ENCODE data around the gene GM2A.
A peak's percentile ranks its signal among the peaks of the same experiment; 100 is the strongest.
"Not testable (repeated sequence)": the region's sequence is repeated elsewhere in the genome, so short reads cannot be mapped to it uniquely, and the experiment has no call there.

The GM2A gene

DNA sequence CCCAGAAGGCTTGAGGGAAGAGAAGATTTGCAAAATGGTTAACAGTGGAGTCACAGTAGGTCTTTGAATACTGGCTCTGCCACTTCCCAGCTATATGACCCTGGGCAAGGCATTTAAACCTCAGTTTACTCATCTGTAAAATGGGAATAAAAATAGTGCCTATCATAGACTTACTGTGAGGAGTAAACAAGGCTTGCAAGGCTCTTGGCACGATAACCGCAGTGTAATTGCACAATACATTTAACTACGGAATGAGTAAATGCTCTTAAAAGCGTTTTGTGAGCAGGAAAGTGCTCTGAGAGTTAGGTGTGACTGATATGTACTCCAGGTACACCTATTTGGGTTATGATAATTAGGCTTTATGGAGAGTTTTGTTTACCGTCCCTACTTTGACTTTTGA is 42.2 kb downstream of the GM2A start:
- no peak for DNase-seq

DNA sequence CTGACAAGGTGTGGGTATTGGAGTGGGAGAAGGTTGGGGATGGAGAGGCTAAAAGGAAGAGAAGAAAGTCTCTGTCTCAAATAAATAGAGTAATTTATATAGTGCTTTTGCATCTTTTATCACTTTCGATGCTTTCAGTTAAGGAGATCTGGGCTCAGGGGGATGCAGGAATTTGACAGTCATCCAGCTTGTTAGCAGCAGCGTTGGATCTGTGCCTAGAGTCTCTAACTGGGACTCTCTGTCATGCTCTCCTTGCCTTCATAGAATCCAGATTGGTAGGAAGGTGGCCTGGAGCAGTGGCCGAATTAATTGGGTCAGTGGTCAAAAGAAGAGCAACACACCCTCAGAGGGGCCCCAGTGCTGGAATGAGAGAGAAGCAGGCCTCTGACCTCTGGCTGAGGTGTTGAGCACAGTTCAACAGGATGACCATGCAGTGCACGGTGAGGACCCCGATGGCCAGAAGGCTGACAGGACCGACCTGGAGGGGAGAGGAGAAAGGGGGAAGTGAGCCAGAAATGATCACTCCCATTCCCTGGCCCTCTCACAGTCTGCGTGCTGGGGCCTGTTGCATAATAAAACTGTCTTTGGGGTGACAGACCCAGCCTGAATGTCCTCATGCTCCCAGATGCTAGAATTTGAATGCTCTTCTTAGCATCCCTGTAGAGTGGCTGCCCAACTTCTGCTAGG is 42.9 kb downstream of the GM2A start:
- DNase-seq, result no peak

DNA sequence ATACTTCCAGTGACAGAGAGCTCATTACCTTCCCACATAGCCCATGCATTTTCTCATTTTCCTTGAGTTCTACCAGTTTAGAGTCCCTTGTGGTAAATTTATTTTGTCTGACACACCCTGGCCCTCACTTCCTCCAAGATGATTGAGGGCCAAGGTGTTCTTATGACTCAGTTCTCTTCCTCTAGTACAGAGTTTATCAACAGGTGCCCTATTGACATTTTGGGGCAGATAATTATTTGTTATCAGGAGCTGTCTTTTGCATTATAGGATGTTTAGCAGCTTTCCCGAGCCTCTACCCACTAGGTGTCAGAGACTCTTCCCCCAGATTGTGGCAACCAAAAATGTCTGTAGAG is 43.5 kb downstream of the GM2A start:
- no peak for DNase-seq

DNA sequence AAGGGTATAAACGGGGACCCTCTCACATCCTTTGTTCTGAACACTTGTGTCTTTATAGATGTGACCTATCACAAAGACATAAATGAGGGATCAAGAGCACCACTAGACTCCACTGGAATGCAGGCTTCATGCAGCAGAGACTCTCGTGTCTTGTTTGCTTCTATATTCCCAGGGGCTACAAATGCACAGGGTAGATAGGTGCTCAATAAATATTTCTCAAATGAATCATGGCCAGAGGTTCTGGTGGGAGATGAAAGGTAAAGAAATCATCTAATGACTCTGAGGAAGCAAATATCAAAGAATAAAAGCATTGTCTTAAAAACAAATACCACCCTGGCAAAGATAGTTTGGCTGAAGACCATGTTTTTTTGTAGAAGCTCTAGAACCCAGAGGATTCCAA is 44.0 kb downstream of the GM2A start:
- no peak for DNase-seq

DNA sequence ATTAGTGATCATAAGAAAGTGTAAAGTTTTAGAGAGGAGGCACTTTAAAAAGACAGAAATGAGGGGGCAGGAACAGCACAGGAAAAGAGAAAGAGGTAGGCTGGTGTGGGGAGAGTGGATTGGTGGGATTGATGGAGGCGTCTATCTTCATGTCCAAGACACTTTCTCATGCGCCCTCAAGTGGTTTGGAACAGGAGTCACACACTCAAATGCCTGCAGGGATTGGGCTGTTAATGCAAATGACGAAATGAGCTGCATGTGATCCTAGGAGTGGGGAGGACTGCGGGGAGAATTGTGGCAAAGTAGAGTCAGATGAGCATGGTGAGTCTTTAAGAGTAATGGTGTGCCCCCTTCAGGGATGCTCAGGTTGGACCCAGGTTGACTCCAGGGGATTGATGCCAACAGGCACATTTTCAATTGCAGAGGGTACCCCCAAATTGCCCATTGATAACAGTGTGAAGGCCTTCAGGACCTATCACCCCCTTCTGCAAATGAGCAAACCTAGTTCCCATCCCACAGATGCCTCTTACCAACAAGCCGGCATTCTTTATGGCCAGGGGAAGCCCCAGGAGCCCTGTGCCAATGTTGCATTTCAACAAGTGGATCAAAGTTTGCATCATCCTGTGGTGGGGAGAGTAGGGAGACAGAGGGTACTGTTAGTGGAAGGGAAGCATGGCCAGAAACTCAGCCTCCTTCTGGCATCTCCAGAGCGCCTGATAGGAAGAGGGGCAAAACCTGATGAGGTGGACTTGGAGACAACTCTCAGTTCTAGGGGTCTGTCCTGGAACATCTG is 45.3 kb downstream of the GM2A start:
- peak; percentile 44 for DNase-seq

DNA sequence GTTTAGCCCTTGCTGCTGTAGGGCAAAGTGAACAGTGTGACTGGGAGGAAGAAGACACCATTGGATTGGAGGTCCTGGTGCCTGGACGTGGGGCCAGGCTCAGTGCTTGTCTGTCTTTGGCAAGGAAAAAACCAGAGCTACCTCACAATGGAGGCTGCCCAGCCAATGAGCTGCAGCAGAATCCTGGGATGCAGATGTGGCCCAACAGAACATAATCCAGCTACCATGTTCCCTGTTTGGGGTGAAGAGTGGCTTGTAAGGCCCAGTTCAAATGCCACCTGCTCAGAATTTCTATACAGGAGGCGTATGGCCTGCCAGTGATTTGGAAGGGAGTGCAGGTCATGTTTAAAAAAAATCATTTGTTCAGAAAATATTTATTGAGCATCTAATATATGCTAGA is 50.7 kb downstream of the GM2A start, which contains the start of gene SLC36A3:
TSS of gene SLC36A3 (minus strand) at position 101 of the 400 bp plus-strand sequence. CDS start 412 bp downstream, outside the sequence.
- no peak for DNase-seq

DNA sequence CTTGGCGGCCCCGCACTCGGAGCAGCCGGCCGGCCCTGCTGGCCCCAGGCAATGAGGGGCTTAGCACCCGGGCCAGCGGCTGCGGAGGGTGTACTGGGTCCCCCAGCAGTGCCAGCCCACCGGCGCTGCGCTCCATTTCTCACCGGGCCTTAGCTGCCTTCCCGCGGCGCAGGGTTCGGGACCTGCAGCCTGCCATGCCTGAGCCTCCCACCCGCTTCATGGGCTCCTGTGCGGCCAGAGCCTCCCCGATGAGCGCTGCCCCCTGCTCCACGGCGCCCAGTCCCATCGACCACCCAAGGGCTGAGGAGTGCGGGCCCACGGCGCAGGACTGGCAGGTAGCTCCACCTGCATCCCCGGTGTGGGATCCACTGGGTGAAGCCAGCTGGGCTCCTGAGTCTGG is 56.3 kb downstream of the GM2A start:
- DNase-seq, result not testable (repeated sequence)

DNA sequence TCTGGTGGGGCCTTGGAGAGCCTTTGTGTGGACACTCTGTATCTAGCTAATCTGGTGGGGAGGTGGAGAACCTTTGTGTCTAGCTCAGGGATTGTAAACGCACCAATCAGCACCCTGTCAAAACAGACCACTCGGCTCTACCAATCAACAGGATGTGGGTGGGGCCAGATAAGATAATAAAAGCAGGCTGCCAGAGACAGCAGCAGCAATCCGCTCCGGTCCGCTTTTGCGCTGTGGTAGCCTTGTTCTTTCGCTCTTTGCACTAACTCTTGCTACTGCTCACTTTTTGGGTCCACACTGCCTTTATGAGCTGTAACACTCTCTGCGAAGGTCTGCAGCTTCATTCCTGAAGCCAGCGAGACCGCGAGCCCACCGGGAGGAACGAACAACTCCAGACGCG is 56.8 kb downstream of the GM2A start:
- DNase-seq, result not testable (repeated sequence)

DNA sequence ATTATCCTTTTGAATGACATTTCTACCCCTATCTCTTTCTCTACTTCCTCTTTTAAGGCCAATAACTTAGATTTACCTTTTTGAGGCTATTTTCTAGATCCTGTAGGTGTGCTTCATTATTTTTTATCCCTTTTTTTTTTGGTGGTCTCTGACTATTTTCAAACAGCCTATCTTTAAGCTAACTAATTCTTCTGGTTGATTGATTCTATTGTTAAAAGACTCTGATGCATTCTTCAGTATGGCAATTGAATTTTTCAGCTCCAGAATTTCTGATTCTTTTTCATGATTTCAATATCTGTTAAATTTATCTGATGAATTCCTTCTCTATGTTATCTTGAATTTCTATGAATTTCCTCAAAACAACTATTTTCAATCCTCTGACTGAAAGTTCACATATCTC is 57.9 kb downstream of the GM2A start:
- DNase-seq, result no peak

DNA sequence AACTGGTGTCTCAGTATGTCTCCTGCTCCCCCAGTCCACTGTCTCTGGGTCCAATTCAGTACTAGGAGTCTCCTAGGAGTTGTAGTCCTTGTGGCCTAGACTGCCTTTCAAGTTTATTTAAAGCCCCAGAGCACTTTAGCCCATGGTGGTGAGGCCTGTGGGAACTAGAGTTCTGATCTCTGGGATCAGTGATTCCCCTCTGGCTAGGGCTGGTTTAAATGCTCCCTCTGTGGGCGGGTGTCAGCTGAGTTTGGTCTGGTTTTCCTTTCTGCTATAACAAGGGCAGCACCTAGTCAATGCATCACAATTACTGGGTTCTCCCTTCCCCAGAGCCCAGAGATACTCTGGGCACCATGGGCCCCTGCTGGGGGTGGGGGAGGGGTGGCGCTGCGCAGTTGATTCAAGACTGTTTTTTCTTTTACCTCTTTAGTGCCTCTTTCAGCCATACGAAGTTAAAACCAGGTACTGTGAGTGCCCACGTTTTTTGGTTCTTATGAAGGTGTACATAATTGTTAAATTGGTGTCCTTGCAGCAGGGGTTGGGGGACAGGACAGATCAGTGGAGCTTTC is 59.9 kb downstream of the GM2A start:
- no peak for DNase-seq

DNA sequence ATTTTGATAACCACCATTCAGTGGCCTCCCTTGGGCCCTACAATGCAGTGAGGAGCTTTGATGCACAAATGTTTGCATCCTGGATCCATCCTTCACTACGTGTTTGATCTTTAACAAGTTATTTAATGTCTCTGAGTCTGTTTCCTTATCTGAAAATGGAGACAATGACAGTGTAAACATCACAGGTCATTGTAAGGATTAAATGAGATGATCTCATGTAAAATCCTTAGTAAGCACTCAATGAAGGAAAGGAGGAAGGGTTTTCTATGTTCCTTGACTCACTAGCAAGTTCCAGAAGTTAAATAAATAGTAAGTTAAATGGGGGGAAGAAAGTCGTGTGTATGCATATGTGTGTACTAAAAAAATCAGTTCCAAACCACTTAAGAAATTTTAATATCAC is 60.4 kb downstream of the GM2A start:
- DNase-seq, result no peak

DNA sequence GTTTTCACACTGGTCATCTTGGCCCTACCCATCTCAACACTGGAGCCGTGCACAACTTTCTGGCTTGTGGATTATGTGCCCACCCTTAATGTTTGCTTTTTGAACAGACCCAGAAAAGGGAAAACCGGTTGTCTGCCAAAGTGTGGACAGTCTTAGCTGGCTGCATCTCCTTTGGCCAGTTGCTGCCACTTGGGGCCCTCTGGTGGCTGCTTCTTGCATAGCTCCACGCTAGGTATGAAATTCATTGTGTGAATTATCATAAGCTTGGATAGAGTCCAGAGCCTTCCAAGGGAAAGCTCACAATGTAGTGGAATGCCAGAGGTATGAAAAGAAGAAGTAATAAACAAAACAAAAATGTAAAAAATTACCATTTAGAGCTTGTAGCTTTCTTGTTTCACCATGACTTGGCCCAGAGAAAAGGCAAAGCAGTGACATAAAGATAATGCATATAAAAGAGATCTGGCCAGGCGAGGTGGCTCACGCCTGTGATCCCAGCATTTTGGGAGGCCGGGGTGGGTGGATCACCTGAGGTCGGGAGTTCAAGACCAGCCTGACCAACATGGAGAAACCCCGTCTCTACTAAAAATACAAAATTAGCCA is 63.1 kb downstream of the GM2A start:
- peak; percentile 60 for DNase-seq

DNA sequence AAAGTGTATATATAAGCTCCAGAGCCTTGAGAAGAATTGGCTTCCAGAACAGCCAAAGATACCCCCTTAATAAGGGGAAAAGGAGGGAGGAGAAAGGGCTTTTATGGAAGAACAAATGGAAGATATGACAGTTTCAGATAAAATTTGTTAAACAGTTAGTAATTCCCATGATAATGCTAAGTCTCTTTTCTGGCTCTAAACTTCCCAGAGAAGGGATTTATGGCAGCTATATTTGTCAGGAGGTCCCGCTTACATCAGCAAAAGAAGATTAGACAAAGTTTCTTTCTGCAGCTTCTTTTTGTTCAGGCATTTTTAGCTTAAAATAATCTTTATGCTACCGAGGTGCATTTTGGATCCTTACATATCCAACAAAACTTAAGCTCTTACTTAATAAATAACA is 64.9 kb downstream of the GM2A start:
- no peak for DNase-seq

DNA sequence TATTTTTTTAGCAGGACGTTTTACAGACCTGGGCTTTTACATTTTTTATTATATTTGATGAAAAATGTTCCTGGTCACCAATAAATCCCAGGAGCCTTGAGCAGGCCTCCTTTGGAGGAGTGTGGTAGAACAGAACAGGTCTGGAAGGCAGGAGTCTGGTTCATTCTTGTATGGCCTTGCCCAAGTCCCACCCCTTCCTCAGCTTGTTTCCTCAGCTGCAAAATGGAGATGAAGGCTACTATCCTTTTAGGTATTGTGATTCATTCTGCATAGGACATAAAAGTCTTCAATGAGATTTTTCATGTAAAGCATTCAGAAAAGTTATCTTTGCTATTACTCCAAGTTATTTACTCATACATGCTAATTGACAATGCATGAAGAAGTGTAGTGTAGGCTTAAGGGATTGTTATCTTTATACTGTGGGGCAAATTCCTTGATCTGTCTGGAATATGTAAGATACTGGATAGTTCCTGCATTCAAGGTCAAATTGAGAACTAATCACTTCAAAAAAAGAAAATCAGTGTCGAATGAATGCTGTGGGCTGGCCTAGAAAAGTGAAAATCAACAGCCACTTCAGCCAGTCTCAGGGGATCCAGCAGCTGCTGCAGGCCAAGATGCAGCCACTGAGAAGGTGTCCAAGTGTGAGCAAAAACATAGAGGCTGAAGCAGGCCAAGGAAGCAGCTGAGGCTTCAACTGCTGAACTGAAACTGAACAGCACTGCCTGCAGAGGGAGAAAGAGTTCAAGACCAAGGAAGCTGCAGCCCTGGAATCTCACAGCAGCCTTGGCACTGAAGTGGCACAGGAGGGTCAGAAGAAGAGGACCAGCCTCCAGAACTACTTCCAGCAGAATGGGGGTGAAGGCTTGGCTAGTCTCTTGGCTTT is 66.1 kb downstream of the GM2A start:
- peak; percentile 2 for DNase-seq

Data from fibroblast of skin of scalp (primary cell).